ENCODE results near the gene GCNT4.
"Not testable (repeated sequence)": the region's sequence is repeated elsewhere in the genome, so short reads cannot be mapped to it uniquely, and the experiment has no call there.

GCNT4 gene

GRCh38 chr5:75052192-75053053 lies at the start of gene GCNT4:
Gene GCNT4, minus strand, starts transcription at chr5:75052558. Its CDS starts 22,521 bp downstream, at chr5:75030037.
- peak; percentile 20 for DNase-seq (ENCODE audit: low read depth)

GRCh38 chr5:75095956-75096355 lies 43.6 kb upstream of the GCNT4 start:
- not testable (repeated sequence) for DNase-seq (ENCODE audit: low read depth)

DNA sequence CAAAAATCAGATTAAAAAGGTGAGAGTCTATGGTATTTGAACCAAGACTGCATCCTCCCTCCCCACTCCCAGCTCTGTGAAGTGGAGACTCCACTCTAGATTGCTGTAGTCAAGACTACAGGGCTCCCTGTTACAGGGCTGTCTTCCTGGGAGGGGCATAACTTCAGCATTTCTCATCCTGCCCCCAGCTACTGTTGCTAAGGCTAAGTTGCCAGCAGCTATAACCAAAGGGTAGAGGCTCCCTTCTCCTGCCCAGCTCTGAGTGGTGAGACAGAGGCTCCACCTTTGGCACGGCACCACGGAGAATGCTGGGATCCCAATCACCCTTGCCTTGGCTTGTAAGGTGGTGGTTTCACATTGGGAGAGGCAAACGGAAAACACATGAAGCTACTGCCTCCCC lies 39.2 kb upstream of the GCNT4 start:
- no peak for DNase-seq (ENCODE audit: low read depth)

DNA sequence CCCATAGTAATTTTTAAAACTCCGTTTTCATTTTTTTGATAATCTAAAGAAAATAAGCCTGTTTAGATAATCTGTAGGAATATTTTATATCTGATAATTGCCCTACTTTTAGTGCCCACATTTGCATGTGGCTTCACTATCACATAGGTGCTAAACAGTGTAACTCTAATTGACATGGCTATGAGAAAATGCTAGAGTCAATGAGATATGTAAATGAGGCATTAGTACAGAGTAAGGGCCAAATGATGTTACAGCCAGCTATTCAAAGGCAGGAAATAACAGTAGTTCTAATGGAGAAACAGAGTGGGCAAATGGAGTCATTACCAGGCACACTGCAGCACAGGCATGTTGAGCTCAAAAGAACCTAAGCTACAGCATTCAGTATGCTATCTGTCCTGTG lies 37.3 kb upstream of the GCNT4 start:
- no peak for DNase-seq (ENCODE audit: low read depth)

- DNase-seq (ENCODE audit: low read depth), result no peak
These were observed 36.8 kb upstream of the GCNT4 start for GRCh38 chr5:75089137-75089536.

DNA sequence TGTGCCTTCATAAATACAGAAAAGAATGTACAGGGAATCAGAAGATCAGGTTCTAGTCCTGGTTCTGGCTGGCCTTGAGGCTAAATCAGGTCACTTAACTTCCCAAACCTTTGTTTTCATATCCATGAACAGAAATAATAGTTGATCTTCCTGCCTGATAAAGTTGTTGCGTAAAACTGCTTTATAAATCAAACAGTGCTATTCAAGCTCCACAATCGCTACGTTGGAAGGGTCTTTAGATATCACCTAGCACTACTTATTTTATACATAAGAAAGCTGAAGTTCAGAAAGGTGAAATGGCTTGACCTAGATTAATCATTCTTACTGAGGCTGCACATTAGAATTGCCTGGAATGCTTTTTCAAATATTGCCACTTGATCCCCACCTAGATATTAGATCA lies 36.3 kb upstream of the GCNT4 start:
- no peak for DNase-seq (ENCODE audit: low read depth)

DNA sequence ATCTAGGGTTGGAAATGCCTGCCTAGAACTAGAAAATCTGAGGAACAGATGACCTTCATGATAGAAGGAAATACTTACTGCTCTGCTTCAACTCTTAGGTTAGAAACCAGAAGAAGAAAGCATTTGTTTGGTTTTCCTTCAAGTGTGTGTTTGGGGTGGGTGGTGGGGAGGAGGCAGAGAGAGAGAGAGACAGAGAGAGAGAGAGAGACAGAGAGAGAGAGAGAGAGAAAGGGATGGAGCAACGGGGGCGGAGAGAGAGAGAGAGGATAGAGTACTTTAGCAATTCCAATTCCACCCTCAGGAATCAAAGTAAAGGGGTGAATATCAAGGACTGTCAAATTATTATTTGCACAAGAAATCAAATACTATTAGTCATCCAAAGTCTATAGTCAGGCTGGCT lies 29.2 kb upstream of the GCNT4 start:
- DNase-seq (ENCODE audit: low read depth), result no peak

DNA sequence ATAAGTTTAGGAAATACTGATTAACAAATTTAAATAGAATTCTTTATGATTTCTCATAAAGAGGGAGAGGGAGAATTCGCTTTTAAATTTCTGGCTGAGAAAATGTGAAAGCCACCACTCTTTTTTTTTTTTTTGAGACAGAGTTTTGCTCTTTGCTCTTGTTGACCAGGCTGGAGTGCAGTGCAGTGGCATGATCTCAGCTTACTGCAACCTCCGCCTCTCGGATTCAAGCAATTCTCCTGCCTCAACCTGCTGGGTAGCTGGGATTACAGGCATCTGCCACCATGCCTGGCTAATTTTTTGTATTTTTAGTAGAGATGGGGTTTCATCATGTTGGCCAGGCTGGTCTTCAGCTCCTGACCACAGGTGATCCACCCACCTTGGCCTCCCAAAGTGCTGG lies 27.0 kb upstream of the GCNT4 start:
- not testable (repeated sequence) for DNase-seq (ENCODE audit: low read depth)

GRCh38 chr5:75078027-75078426 lies 25.7 kb upstream of the GCNT4 start:
- no peak for DNase-seq (ENCODE audit: low read depth)

- no peak for DNase-seq (ENCODE audit: low read depth)
These were observed 19.7 kb upstream of the GCNT4 start for GRCh38 chr5:75072061-75072460.

DNA sequence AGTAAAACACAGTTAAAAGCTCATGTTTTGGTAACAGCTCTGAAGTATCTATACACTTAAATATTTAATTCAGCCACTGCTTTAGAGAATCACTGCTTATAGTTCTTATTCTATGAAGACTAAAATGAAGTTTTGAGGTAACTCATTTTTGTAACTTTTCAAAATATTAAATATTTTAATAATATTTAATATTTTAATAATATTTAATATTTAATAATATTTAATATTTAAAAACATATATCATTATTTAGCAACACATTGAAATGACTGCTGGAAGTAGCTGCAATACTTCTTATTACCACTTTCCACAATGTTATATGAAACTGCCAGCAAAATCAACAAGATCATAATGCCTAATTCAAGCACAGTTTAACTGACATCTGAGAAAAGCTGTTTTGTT lies 18.7 kb upstream of the GCNT4 start:
- DNase-seq (ENCODE audit: low read depth), result no peak

GRCh38 chr5:75067434-75067833 lies 15.1 kb upstream of the GCNT4 start:
- no peak for DNase-seq (ENCODE audit: low read depth)

GRCh38 chr5:75062925-75063531 lies 10.7 kb upstream of the GCNT4 start:
- no peak for DNase-seq (ENCODE audit: low read depth)

DNA sequence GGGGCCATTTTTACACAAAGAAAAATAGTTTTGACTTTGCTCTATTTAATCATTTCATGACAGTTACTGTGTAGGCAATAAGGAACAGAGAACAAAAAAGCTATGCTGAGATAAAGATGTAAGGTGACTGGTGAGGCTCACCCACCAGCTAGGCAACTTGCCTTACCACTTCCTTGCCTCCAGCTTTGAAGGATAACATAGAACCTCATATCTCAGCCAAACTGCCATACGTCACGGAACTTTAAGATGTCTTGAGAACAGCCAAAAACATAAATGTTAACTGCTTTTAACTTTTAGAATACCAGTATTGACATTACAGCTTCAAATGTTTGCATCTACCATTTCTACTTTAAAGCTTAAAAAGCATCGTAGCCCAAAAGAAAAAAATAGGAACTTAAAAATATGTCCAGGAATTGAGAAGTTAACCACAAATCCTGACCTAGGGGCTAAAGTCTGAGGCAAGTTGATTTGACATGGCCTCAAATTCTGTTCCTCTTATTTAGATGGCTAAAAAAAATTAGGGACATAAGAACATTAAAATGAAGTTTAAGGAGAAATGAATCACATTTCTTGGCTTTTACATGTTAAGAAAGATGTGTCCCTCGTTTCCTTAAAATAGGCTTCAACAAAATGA lies 7.7 kb upstream of the GCNT4 start:
- DNase-seq (ENCODE audit: low read depth), result no peak

DNA sequence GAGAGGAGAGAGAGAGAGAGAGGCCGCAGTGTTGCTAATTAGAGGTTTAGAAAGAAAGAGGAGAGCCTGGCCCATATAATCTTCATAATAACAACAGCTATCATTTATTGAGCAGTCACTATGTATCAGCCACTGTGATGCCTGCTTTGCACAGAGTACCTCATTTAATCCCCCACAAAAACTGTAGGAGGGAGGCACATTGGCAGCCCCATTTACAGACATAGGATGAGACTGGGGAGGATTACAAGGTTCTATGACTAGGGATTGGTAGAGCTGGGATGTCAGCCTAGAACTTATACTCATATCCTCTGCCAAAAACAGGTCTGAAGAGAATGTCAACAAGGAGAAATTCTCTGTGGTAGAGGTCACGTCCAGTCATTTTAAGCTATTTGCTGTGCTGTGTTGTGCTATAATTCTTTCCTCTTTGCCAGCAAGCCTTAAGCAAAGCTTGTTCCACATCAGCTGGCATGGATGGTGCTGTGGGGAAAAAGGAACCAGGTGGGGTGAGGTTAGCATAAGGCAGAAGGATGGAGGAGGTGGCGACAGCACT lies 6.7 kb upstream of the GCNT4 start:
- no peak for DNase-seq (ENCODE audit: low read depth)

GRCh38 chr5:75057561-75057960 lies 5.2 kb upstream of the GCNT4 start:
- no peak for DNase-seq (ENCODE audit: low read depth)

- DNase-seq (ENCODE audit: low read depth), result no peak
These were observed 3.4 kb upstream of the GCNT4 start for GRCh38 chr5:75055727-75056144.

DNA sequence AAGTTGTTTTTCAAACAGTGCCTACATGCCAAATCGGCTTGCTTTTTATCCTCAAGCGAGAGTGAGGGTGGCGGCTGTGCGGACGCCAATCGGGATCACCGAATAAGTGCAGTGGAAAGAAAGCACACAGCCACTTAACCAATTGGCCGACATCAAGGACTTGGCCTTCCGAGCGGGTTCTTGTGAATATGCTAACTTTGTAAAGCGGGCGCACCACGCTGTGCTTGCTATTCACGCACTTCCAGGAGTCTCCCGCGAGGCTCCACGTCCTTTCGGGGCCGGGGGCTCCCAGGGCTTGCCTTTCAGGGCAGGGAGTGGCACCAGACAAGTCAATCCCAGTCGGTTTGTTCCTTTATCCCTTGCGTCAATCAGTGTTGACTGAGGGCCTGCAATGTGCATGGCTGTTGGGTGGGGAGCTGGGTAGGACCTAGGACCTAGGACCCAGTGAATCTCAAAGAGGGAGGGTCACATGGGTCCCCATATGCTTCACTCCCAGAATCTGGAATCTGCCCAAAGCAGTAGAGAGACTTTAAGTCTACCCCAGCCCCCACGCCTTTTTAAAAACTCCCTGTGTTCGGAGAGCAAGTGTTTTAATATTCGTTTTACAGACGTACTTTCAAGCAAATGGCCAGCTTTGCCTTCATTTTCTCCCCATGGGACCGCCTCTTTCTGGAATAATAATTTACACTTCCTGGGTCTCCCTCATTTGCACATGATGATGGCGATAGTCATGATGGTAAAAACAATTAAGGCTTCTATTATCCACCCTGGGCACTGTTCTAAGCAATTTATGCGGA lies 2.0 kb upstream of the GCNT4 start:
- no peak for DNase-seq (ENCODE audit: low read depth)

- DNase-seq (ENCODE audit: low read depth), result peak; percentile 37
These were observed 1.2 kb upstream of the GCNT4 start for GRCh38 chr5:75053304-75054133.

DNA sequence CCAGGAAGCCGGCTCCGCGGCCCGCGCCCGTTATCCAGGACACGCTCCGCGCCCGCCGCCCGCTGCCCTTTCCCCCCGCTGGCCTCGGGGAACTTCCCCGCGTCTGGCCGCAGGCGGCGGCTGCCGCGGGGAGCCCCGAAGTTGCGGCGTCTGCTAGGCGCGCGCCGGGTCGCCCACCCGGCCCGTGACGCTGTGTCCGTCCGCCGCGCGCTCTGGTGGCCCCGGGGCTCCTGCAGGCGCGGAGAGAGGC lies 621 bp upstream of the GCNT4 start:
- no peak for DNase-seq (ENCODE audit: low read depth)

GRCh38 chr5:75051217-75051751 lies 1.1 kb downstream of the GCNT4 start:
- no peak for DNase-seq (ENCODE audit: low read depth)

Measured in activated T-cell treated with anti-CD3 and anti-CD28 coated beads for 1 hour (primary cell).